NCI-H2227 (cell line): ENCODE measurements around the gene TOP1.

Experiments
- DNase-seq: peaks from one replicate; lab custom pipeline; 2025; ENCODE audit not compliant: unreplicated experiment; lab: John Stamatoyannopoulos, UW

The TOP1 gene

DNA sequence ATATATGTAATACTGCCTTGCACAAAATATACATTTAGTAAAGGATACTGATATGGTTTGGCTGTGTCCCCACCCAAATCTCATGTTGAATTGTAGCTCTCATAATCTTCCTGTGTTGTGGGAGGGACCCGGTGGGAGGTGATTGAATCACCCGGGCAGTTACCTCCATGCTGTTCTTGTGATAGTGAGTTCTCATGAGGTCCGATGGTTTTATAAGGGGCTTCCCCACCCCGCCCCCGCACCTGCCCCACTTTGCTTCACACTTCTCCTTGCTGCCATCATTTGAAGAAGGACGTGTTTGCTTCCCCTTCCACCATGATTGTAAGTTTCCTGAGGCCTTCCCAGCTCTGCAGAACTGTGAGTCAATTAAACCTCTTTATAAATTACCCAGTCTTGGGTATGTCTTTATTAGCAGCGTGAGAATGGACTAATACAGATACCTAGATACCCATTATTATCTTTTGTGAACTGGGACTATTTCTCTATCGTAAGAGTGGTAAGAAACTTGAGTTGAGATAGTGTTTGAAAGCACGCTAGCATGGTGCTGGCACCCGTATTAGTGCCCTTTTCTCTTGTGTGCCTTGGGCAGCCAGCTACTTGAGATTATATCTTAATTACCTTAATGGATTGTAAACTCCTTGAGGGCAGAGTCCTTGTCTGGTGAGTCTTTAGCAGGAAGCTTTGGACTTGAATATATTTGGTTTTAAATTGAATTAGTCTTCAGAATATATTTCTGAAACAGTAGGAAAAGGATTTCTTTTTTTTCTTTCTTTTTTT lies 25.6 kb downstream of the TOP1 start:
- no peak for DNase-seq

DNA sequence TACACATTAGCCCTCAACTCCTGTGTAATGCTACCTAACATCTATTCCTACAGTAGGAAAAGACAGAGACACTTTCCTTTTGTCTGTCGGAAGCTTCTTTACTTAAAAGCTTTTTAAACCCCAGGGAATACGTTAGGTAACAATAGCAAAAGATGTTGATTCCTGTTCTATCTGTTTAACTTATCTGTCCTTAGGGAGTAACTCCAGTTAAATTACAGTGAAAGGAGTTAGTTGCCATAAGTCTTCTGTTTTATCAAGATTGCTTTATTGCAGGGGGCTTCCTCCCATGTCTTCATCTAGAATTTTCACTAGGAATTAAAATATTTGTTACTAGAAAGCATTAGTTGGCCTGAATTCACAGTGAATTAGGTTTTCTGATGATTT lies 26.2 kb downstream of the TOP1 start:
- DNase-seq = no peak

DNA sequence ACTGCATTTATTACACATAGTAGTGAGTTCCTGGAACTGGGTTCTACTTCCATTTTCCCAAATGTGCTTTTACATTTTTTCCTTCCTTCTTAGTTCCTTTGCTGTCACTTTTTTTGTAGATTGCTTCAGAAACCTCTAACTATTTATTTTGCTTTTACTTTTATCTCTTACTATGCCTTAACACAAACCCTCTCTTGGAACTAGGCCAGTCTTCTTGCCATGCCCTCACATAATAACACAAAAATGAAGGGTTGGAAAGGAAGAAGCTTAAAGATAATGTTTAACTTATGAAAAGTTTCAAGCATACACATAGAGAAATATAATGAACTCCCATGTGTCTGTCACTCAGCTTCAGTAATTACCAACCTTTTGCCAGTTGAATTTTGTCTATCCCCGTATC lies 27.1 kb downstream of the TOP1 start:
- no peak for DNase-seq

DNA sequence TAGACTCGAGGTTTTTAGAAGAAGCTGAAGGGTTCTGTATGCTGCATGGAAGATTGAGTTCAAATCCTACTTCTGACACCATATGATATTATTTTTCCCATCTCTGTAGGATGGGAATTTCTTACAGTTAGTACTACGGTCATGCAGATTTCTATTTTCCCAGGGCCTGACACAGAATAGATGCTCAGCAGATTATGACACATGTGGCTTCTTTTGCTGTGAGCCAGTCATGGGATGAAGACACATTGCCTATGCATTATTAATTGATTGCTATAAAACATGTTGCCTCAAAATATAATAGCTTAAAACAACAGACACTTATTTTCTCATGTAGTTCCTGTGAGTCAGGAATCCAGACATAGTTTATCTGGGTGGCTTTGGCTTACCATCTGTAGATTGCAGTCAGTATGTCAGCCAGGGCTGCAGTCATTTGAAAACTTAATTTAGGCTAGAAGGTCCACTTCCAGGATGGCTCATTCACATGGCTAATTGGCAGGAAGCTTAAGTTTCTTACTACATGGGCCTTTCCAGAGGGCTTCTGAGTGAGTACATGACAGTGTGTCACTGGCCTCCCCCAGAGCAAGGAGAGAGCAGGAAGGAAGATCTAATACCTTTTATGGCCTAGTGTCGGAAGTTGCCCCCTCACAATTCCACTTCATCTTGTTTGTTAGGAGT lies 29.5 kb downstream of the TOP1 start:
- no peak for DNase-seq

DNA sequence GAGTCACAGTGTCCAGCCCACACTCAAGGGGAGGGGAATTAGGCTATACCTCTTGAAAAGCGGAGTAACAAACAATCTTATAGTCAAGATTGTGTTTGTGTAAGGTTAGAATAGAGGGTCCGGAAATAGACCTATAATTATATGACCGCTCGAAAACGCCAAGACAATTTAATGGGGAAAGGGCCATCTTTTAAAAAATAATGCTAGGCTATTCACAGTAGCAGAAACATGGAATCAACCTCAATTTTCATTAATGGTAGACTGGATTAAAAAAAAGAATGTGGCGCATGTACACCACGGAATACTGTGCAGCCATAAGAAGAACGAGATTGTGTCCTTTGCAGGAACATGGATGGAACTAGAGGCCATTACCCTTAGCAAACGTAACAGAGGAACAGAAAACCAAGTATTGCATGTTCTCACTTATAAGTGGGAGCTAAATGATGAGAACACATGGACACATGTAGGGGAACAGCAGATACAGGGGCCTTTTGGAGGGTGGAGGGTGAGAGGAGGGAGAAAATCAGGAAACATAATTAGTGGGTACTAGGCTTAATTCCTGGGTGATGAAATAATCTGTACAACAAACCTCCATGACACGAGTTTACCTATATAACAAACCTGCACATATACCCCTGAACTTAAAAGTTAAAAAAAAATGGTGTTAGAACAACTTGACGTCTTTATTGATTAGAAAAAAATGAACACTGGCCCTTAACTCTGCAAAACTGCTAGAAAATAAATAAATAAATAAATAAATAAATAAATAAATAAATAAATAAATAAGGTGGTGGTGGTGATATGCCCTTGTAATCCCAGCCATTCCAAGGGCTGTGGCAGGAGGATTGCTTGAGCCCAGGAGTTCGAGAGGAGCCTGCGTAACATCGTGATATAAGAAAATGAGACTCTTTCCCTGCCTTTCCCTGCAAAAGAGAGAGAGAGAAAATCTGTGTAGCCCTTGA lies 30.3 kb downstream of the TOP1 start:
- DNase-seq = peak; percentile 88

DNA sequence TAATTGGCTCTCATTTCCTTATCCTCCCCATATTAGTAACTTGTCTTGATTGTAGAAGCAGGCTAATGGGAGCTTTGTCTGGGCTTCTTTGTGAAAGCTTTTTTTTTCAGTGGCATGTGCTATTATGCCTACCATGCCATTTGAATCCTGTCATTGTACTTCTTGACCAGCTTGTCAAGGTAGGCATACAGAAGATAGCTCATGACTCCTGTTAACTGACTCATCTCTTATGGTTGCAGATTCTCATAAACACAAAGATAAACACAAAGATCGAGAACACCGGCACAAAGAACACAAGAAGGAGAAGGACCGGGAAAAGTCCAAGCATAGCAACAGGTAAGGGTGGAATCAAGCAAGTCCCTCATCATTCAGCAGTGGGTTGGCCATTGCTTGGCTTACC lies 32.5 kb downstream of the TOP1 start:
- no peak for DNase-seq

DNA sequence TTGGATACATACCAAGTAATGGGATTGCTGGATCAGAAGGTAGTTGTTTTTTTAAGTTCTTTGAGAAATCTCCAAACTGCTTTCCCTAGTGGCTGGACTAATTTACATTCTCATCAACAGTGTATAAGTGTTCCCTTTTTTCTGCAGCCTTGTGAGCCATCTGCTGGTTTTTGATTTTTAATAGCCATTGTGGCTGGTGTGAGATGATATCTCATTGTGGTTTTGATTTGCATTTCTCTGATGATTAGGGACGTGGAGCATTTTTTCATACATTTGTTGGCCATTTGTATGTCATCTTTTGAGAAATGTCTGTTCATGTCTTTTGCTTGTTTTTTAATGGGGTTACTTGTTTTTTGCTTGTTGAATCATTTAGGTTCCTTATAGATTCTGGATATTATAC lies 34.8 kb downstream of the TOP1 start:
- DNase-seq = no peak

DNA sequence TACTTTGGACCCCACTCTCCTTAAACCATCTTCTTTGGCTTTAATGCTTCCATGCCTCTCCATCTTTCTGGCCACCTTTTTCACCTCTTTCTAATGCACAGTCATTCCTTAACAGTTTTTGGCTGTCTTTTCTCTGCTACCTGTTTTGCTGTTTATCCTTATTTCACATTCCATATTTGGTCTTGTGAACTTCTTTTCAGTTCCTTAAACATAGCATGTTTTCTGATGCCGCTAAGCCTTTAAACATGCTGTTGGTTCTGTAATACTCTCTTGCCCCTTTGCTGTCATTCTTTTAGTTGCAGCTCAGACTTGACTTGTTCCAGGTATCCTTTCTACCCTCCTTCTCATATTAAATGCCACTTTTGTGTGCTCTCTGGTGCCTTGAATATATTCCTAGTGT lies 35.8 kb downstream of the TOP1 start:
- no peak for DNase-seq

DNA sequence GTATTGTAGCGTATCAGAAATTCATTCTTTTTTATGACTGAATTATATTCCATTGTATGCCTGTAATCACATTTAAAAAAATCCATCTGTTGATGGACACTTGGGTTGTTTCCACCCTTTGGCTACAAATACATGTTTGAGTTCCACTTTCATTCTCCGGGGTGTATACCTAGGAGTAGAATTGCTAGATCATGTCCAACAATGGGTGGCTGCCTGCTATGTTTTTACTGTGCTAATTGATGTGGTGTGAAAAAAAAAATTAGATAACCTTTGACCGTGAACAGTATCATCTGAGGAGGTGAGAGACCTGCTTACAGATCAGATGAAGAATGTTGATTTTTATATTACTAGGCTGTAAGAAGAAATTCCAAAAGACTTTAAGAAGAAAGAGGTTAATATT lies 37.1 kb downstream of the TOP1 start:
- DNase-seq = no peak

DNA sequence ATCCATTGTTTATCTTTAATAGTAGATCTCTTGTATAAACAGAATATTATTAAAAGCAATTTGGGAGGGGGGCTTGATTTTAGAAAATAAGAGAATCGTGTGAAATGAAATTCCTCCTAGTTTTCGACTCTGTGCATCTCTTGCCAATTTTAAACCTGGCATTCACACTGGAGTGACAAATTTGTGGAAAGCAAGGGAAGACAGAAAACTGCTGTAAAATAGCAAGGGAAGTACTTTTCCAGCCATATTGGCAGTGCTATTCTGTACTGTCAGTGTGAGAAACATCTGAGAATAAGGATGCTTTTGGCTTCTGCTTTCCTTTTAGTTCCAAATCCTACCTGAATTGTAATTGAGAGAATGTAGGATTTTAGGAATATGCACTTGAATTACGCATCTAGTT lies 40.2 kb downstream of the TOP1 start:
- no peak for DNase-seq

DNA sequence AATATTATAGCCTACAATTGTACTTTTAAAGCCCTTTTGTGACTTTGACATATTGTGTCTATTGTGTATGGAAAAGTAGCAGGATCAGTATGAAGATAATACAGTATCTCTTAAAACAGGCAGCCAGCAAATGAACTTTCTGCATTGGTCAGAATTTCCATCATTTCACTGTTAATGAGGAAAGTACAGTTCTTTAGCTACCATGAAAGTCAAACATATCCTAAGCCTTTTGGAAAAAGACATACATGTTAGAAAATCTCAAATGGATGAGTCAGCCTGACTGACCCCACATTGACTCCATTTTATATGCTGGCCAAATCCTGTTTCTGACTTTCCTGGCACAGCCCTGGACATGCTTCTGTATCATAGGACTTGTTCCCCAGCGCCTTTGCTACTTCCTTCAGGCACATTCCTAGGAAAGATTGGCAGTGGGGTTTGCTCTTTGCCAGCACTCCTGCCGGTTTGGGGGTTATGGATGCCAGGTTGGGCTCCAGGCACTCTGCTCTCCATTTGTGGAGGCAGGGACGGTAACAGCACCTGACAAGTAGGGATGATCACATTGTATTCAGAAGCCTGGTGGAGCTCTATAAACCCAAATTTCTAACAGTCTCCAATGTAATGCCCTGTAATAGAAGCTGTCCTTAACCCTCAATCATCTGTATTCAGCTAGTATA lies 43.7 kb downstream of the TOP1 start:
- DNase-seq = no peak

DNA sequence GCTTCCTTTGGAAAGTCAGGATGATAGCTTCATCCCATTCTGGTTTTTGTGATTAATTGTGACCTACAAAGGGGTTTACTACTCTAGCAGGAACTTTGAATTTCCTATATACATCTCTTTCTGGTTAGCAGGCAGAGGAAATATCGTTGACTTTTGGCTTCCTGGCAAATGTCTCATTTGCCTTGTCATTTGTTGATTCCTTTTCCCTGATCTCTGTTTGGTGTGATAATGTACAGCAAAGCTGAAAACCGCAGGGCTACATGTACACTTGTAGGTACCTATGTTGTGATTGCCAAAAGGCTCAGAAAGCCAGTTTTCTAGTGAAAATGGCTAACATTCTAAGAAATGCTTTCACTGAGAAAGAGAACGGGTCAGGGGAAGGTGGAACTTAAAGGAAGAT lies 44.3 kb downstream of the TOP1 start:
- DNase-seq = no peak

DNA sequence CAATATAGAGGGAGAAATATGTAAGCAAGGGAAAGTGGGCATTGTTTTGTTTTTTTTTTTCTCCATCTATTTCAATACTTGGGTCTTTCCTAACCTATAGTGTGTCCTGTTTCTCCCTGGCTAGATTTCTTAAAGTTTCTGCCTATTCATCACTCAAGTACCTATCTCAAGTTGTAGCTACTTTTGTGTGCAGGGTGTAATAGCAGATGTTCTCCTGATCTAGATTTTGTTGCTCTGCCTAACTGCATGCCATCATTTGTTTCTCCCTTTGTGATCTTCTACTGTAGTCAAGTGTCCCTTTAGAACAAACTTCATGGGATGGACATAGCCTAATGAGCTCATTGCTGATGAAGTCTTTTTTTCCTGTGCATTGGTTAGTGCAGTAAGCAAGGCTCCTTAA lies 45.8 kb downstream of the TOP1 start:
- DNase-seq = no peak

DNA sequence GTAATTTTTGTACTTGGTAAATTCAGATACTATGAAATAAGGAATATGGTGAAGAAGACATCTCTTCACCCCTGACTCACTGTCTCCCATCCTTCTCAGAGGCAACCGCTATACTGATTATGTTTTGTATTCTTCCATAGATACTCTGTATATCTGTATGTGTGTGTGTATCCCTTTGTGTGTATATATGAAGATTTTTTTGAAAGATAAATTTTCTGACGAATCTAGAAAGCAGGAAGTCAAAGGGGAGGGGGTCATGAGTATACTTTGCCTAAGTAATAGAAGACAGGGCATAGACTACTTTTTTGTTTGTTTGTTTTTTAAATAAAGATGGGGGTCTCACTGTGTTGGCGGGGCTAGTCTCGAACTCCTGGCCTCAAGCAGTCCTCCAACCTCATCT lies 48.2 kb downstream of the TOP1 start:
- no peak for DNase-seq

DNA sequence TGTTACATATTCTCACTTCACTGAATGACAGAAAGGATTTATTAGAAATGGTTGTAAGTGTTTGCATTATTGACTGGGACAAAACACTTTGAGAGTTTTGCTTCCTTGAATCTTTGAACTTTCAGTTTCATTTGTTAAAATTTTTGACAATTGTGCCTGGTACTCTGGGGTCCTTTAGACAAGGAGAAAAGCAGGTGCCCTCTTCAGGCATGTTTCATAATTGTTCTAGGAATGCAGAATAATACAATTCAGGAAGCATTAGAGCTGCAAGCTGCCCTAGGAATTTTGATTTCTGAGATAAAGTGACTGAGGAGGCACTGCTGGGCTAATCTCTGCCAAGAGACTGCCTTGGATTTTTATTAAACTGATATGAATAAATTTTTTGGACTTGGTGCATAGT lies 49.7 kb downstream of the TOP1 start:
- DNase-seq = peak; percentile 7

DNA sequence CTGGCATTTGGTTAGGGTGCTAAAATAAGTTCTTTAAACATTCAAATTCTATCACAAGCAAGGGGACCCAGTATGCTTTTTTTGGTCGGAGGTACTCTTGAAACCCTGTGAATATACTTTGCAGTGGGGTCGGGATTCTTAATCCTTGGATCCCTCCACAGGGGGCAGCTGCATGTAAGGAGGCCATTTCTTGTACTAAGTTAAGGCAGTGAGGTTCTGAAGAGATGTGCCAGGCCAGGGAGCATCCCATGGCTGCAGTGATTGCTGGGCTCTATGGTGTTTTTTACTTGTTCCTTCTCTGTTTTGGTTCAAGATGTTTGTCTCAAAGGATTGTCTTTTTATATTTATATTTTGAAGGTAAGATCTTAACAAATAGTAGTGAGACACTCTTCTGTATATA lies 50.4 kb downstream of the TOP1 start:
- DNase-seq = no peak

DNA sequence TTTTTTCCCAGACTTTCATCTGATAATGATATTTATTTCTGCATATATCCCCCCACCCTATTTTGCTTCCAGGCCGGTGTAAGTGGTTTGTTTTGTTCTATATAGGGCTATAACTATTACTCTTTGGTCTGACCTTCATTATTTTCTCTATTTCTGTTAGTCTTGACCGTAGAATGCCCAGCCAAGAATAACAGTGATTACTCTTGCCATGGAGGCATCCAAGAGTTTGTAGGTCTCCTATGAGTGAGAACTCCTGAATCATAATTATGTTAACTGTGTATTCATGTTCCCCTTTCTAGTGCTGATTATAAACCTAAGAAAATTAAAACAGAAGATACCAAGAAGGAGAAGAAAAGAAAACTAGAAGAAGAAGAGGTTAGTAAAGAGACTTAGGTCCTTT lies 52.2 kb downstream of the TOP1 start:
- no peak for DNase-seq

DNA sequence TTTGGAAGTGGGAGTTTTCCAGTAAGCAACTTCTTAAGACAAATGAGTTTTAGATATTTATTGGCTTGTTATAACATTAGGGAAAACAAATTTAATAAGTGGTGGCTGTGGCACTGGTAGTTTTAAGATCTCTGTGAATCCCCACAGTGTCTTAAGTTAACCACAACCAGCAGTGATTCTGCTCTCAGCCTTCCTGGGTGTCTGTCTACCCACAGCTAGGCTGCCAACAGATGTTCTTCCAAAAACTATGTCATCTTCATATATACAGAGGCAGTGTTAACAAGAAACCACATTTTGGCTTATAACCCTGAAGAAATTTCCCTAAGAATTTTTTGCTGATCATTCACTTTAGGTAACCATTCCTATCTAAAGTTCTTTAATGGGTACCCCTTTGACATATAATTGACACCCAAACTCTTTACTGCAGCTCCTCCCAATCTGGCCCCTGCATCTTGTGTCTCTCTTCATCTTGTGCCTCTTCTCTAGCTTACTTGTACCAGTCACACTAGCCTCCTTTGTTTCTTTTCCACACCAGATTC lies 52.7 kb downstream of the TOP1 start:
- no peak for DNase-seq

DNA sequence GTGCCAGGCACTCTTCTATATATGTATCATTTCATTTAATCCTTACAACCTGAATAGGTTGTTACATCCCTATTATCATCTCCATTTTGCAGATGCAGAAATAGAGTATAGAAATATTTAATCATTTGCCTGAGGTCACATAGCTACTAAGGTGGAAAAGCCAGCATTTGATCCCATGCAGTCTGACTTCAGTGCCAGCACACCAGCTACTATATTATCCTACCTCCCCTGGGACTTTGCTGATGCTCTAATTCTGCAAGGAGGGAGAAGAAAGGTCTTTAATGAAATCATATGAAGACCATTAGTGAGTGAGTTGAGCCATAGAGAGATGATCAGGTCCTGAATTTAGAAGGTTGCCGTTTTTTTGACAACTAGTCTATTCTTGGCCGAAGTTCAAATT lies 53.7 kb downstream of the TOP1 start:
- DNase-seq = peak; percentile 62

DNA sequence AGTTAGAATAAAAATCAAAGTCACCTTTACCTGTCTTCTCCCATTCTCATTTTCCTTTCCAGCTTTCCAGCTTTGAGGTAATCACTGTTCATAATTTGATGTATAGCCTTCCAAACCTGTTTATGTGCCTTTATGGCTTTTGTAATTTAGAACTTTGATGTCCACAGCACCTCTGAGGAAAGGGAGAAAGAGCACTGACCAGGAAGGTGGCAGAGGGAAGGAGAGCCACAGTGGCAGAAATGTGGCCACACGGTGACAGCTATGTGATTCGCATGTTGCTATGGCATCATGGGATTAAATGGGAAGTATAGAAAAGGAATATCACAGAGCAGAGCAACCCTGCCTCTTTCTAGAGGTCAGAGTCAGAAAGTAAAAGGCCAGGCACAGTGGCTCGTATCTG lies 57.0 kb downstream of the TOP1 start:
- no peak for DNase-seq
